HCT116 (cell line): ENCODE data around the gene IGF2R. TPM values are rescaled to one million over a fixed set of nuclear protein-coding genes. Genes with fewer than 3 reads are reported as not detected.

Source experiments
- ATAC-seq: fragments of 200-7000 bp; cut with Tn5 transposase; 2 replicates; pipeline ENCODE4 v1.9.1; 2020; ENCODE audit warnings: mild to moderate bottlenecking, moderate library complexity
- BruUV-seq: library from RNA; stranded (reverse); fragments of 400-500 nt; replicated peaks from 2 replicates; lab custom pipeline; 2021; lab: Mats Ljungman, UMichigan
- CTCF ChIA-PET: fragments of 300-600 bp; sonication (Branson Sonifier 250); formaldehyde crosslinking; loops from one replicate; lab custom pipeline; 2021; ENCODE audit warnings: antibody characterized with exemption; lab: Charles Lee
- POLR2A ChIA-PET: fragments of 300-600, 350-600 bp; sonication (Branson Sonifier 250); formaldehyde crosslinking; loops from one replicate; lab custom pipeline; 2021; ENCODE audit warnings: antibody characterized with exemption; lab: Charles Lee
- RAD21 ChIA-PET, 2 experiments: fragments of 300-600 bp; sonication (Branson Sonifier 250); formaldehyde crosslinking; loops; one replicate each; lab custom pipeline; 2023; ENCODE audit warnings: low total read pairs in 2 of 2; ENCODE audit not compliant: uncharacterized antibody in 2 of 2, unreplicated experiment in 2 of 2, low non-redundant PET in 1 of 2; lab: Charles Lee
- DNase-seq: peaks from one replicate; pipeline ENCODE4 v3.0.0-alpha.2; 2010; ENCODE audit warnings: low read depth, low spot score
- H2AFZ ChIP-seq: fragments of 200-600 bp; shearing (Covaris generic), sonication (generic); 2 replicates; pipeline ENCODE4 v1.6.1; 2017; ENCODE audit warnings: low read depth, mixed run types, mixed read lengths, antibody characterized with exemption, low read length; ENCODE audit not compliant: poor library complexity, severe bottlenecking
- H3K27ac ChIP-seq: 2 replicates; pipeline ENCODE4 v1.5.1; 2012; ENCODE audit warnings: low read depth, low read length
- H3K27me3 ChIP-seq: fragments of 200-600 bp; sonication (generic); 2 replicates; pipeline ENCODE4 v1.6.1; 2016; ENCODE audit warnings: mixed run types, low read length, mixed read lengths; ENCODE audit not compliant: insufficient read depth
- H3K36me3 ChIP-seq, 2 experiments: fragments of 200-500 bp in 1 of 2; fragments of 200-600 bp in 1 of 2; sonication (Bioruptor generic) in 1 of 2; sonication (generic) in 1 of 2; 2 replicates each; pipeline versions ENCODE4 v1.5.1 to v1.6.1; 2014 to 2016; ENCODE audit warnings: low read length in 2 of 2, inconsistent platforms in 1 of 2, mixed read lengths in 1 of 2, mixed run types in 1 of 2; ENCODE audit not compliant: insufficient read depth in 2 of 2, control insufficient read depth in 1 of 2
- H3K4me1 ChIP-seq, 2 experiments: fragments of 200-600 bp in 1 of 2; sonication (generic) in 1 of 2; 2 replicates each; pipeline versions ENCODE4 v1.5.1 to v1.6.1; 2012 to 2017; ENCODE audit warnings: low read length in 2 of 2, inconsistent platforms in 1 of 2, mild to moderate bottlenecking in 1 of 2, mixed read lengths in 1 of 2, mixed run types in 1 of 2, moderate library complexity in 1 of 2; ENCODE audit not compliant: insufficient read depth in 2 of 2, control insufficient read depth in 1 of 2
- H3K4me2 ChIP-seq: fragments of 200-600 bp; sonication (generic); 2 replicates; pipeline ENCODE4 v1.6.1; 2017; ENCODE audit warnings: mixed run types, low read length, mixed read lengths
- H3K4me3 ChIP-seq, 2 experiments: fragments of 200-600 bp in 1 of 2; sonication (generic) in 1 of 2; replicated peaks in 1 of 2; 2 replicates each; pipeline ENCODE4 v1.5.1; 2011 to 2016; ENCODE audit warnings: low read length in 2 of 2, control low read depth in 1 of 2, low read depth in 1 of 2, mild to moderate bottlenecking in 1 of 2, mixed read lengths in 1 of 2, mixed run types in 1 of 2
- H3K79me2 ChIP-seq: fragments of 200-600 bp; sonication (generic); 2 replicates; pipeline ENCODE4 v1.6.1; 2017; ENCODE audit warnings: mild to moderate bottlenecking, mixed run types, low read length, moderate library complexity, mixed read lengths; ENCODE audit not compliant: insufficient read depth
- H3K9ac ChIP-seq: fragments of 200-600 bp; sonication (generic); 2 replicates; pipeline ENCODE4 v1.6.1; 2016; ENCODE audit warnings: low read length, mixed read lengths
- H3K9me2 ChIP-seq: fragments of 200-600 bp; sonication (generic), shearing (Covaris generic); 2 replicates; pipeline ENCODE4 v1.6.1; 2017; ENCODE audit warnings: mixed run types, mild to moderate bottlenecking, moderate library complexity; ENCODE audit not compliant: insufficient read depth
- H3K9me3 ChIP-seq, 2 experiments: fragments of 200-500 bp in 1 of 2; fragments of 200-600 bp in 1 of 2; sonication (Bioruptor generic) in 1 of 2; sonication (generic) in 1 of 2; 2 replicates each; pipeline ENCODE4 v1.6.1; 2014 to 2017; ENCODE audit warnings: low read length in 2 of 2, mixed read lengths in 2 of 2, inconsistent platforms in 1 of 2, low read depth in 1 of 2, mild to moderate bottlenecking in 1 of 2, mixed run types in 1 of 2, moderate library complexity in 1 of 2; ENCODE audit not compliant: control insufficient read depth in 1 of 2, insufficient read depth in 1 of 2
- H4K20me1 ChIP-seq: fragments of 200-600 bp; sonication (generic), shearing (Covaris generic); 2 replicates; pipeline ENCODE4 v1.6.1; 2017; ENCODE audit warnings: mixed run types, mild to moderate bottlenecking, moderate library complexity; ENCODE audit not compliant: insufficient read depth
- CBX3 ChIP-seq: IDR thresholded peaks from 2 replicates; pipeline ENCODE4 v1.6.1; 2012; ENCODE audit warnings: low read depth
- CEBPB ChIP-seq: IDR thresholded peaks from 2 replicates; pipeline ENCODE4 v1.6.1; 2012; ENCODE audit warnings: low read depth
- CTCF ChIP-seq, 3 experiments: fragments of 200-600 bp in 1 of 3; sonication (generic) in 1 of 3; IDR thresholded peaks in 2 of 3; conservative IDR thresholded peaks in 1 of 3; 2 replicates each; pipeline ENCODE4 v1.5.1; 2012 to 2017; ENCODE audit warnings: low read depth in 2 of 3, low read length in 2 of 3, antibody characterized with exemption in 1 of 3, borderline replicate concordance in 1 of 3, control low read depth in 1 of 3, mild to moderate bottlenecking in 1 of 3, mixed read lengths in 1 of 3, mixed run types in 1 of 3, moderate library complexity in 1 of 3; ENCODE audit not compliant: insufficient read depth in 1 of 3
- EZH2phosphoT487 ChIP-seq: fragments of 200-600 bp; IDR thresholded peaks from 2 replicates; pipeline ENCODE4 v1.6.1; 2018; ENCODE audit warnings: antibody characterized with exemption, borderline replicate concordance
- JUND ChIP-seq: IDR thresholded peaks from 2 replicates; pipeline ENCODE4 v1.6.1; 2012
- POLR2A ChIP-seq: IDR thresholded peaks from 2 replicates; pipeline ENCODE4 v1.7.0; 2011; ENCODE audit warnings: borderline replicate concordance; ENCODE audit not compliant: insufficient read depth, insufficient read length; ENCODE audit errors: extremely low read depth
- SIN3A ChIP-seq: IDR thresholded peaks from 2 replicates; pipeline ENCODE4 v1.6.1; 2012; ENCODE audit warnings: low read depth
- SP1 ChIP-seq: IDR thresholded peaks from 2 replicates; pipeline ENCODE4 v1.6.1; 2012; ENCODE audit warnings: low read depth
- ZBTB33 ChIP-seq: IDR thresholded peaks from 2 replicates; pipeline ENCODE4 v1.6.1; 2011; ENCODE audit warnings: mild to moderate bottlenecking, low read length, moderate library complexity; ENCODE audit not compliant: insufficient replicate concordance; ENCODE audit errors: extremely low read depth
- ZNF274 ChIP-seq: fragments of 200-500 bp; sonication (Bioruptor generic); IDR thresholded peaks from 2 replicates; pipeline ENCODE4 v1.6.1; 2014; ENCODE audit warnings: mild to moderate bottlenecking, low read depth, low read length, inconsistent platforms
- intact Hi-C: fragments of 100-400 bp; cut with micrococcal nuclease; formaldehyde crosslinking; loops from 2 replicates; pipeline ENCODE4 v1.10.0; 2022
- total RNA-seq: library from RNA; stranded (reverse); gene quantifications from one replicate; pipeline ENCODE4 v1.2.1, GENCODE V29; 2021; ENCODE audit not compliant: unreplicated experiment

The IGF2R gene
- total RNA-seq, 1 experiment from 2014 or later: 37.0 TPM

- H3K4me3 ChIP-seq: no peak overlapping the region
- H3K36me3 ChIP-seq: no peaks in the 10 kb centered on the region
- H3K27ac ChIP-seq: no peak overlapping the region
- 0 out of 2 replicates have a peak, but pooled peaks cover 4% of the 10 kb centered on the region for H3K27me3 ChIP-seq
- BruUV-seq: no TSS peak
- no peak for TF ChIP-seq CTCF (IDR thresholded peaks at IDR 0.05 in 2 of 3, conservative IDR thresholded peaks at IDR 0.05 in 1 of 3; ENCODE audit: borderline replicate concordance in 1 of 3, insufficient read depth in 1 of 3, low read depth in 2 of 3, low read length in 2 of 3)
- TF ChIP-seq ZNF274: no peak
- no peak for TF ChIP-seq SIN3A
- intact Hi-C loops: no loop called here
- no peak overlapping the region for H3K4me2 ChIP-seq
- RAD21 ChIA-PET: interaction anchor here in 1 of 2 experiments (0.5 kb wide), 1 partner anchor 89 kb away, joined by 3 read pairs; no protein-coding TSS in a partner anchor
- no peaks in the 10 kb centered on the region for H4K20me1 ChIP-seq
- no peaks in the 10 kb centered on the region for H3K4me1 ChIP-seq
- H2AFZ ChIP-seq: no peak overlapping the region
- no peak overlapping the region for H3K9ac ChIP-seq
- ATAC-seq (no peak), DNase-seq (no peak)
- POLR2A ChIA-PET: no interaction called here
- CTCF ChIA-PET: interaction anchor here (0.6 kb wide), 1 partner anchor 232 kb away, joined by 3 read pairs; no protein-coding TSS in a partner anchor
- H3K9me3 ChIP-seq: no peaks in the 10 kb centered on the region
- no peaks in the 10 kb centered on the region for H3K79me2 ChIP-seq
- no peaks in the 10 kb centered on the region for H3K9me2 ChIP-seq
Observed at GRCh38 chr6:159952289-159953005, 16.4 kb upstream of the IGF2R start.

- intact Hi-C loops: no loop called here
- no peaks in the 10 kb centered on the region for H3K9me2 ChIP-seq
- H3K27ac ChIP-seq: no peak overlapping the region
- BruUV-seq: no TSS peak
- H3K27me3 ChIP-seq: 0 out of 2 replicates have a peak, but pooled peaks cover 4% of the 10 kb centered on the region
- H3K4me2 ChIP-seq: no peak overlapping the region
- TF ChIP-seq CBX3 (no peak), POLR2A (no peak), JUND (no peak), SP1 (no peak), SIN3A (no peak), EZH2phosphoT487 (no peak), CEBPB (no peak), ZNF274 (no peak), ZBTB33 (no peak)
- TF ChIP-seq, all 23 proteins: peak for 0
- POLR2A ChIA-PET: no interaction called here
- RAD21 ChIA-PET: interaction anchor here in 1 of 2 experiments (0.5 kb wide), 1 partner anchor 90 kb away, joined by 3 read pairs; no protein-coding TSS in a partner anchor
- H3K9me3 ChIP-seq: no peaks in the 10 kb centered on the region
- H3K4me1 ChIP-seq: no peaks in the 10 kb centered on the region
- CTCF ChIA-PET: no interaction called here
- DNase-seq (no peak), ATAC-seq (no peak)
- H4K20me1 ChIP-seq: no peaks in the 10 kb centered on the region
- H3K36me3 ChIP-seq: no peaks in the 10 kb centered on the region
- H3K9ac ChIP-seq: no peak overlapping the region
- no peak overlapping the region for H3K4me3 ChIP-seq
- no peaks in the 10 kb centered on the region for H3K79me2 ChIP-seq
- no peak overlapping the region for H2AFZ ChIP-seq
Observed at GRCh38 chr6:159953091-159953601, 15.7 kb upstream of the IGF2R start.
